OCI-LY3 (cell line): Measurements from ENCODE around the gene DSPP.

Experiments used
- CTCF ChIP-seq: fragments of 200-600, 300-600 bp; sonication (generic); IDR thresholded peaks from 2 replicates; pipeline ENCODE4 v1.5.1; 2014; ENCODE audit warnings: antibody characterized with exemption, low read length, low read depth
- EZH2phosphoT487 ChIP-seq: fragments of 200-600 bp; shearing (Covaris generic); IDR thresholded peaks from 2 replicates; pipeline ENCODE4 v1.6.1; 2018; ENCODE audit warnings: antibody characterized with exemption, mixed run types, low read depth

DNA sequence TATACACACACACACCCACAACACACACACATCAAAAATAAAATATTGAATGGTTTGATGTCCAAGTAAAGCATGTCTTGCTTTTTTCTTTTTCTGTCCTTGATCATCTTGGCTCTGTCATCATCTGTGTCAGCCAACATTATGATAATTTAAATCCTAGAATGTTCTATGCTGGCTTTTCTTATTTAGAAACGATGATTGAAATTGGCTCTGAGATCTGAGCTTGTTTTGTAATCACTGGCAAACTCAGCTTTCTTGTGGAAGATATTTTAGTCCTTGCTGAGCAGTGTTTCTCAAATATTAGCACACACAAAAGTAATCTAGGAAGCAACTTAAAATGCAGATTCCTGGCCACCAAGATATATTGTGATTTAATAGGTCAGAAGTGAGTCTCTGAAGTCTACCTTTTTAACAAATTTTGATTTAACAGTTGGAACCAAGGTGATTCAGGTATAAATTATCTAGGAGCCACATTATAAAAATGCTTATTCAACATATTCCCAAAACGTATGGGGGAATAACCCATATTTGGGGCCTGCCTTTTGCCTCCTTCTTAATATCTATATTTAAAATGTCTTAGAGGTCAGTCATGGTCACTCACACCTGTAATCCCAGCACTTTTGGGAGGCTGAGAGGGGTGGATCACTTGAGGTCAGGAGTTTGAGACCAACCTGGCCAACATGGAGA lies 24.0 kb upstream of the DSPP start:
- no peak for TF ChIP-seq CTCF
- no peak for TF ChIP-seq EZH2phosphoT487
